Measurements from ENCODE around the gene METAP2.
"Not testable (repeated sequence)": the region's sequence is repeated elsewhere in the genome, so short reads cannot be mapped to it uniquely, and the experiment has no call there.

Gene METAP2

GRCh38 chr12:95462081-95462480 lies 11.9 kb upstream of the METAP2 start:
- H3K4me1 ChIP-seq (ENCODE audit: control insufficient read depth, insufficient read depth, low read length), result no peaks in the 10 kb centered on the region
- H3K4me3 ChIP-seq (ENCODE audit: low read length), result no peak overlapping the region
- no peaks in the 10 kb centered on the region for H3K9me3 ChIP-seq (ENCODE audit: control insufficient read depth, insufficient read depth, low read length)
- no peaks in the 10 kb centered on the region for H3K27me3 ChIP-seq (ENCODE audit: control insufficient read depth, insufficient read depth, low read length)
- no peaks in the 10 kb centered on the region for H3K36me3 ChIP-seq (ENCODE audit: control insufficient read depth, insufficient read depth, low read length)
- DNase-seq (ENCODE audit: low read depth, low spot score), result no peak
- H3K27ac ChIP-seq (ENCODE audit: low read length), result no peak overlapping the region
- no CpG with 5 or more reads among the region's 4 CpGs for WGBS (ENCODE audit: insufficient coverage, insufficient read length)

- no peak for DNase-seq (ENCODE audit: low read depth, low spot score)
- Histone ChIP-seq H3K4me1 (ENCODE audit: control insufficient read depth, insufficient read depth, low read length) (no peaks in the 10 kb centered on the region), H3K27me3 (ENCODE audit: control insufficient read depth, insufficient read depth, low read length) (no peaks in the 10 kb centered on the region), H3K9me3 (ENCODE audit: control insufficient read depth, insufficient read depth, low read length) (no peaks in the 10 kb centered on the region), H3K27ac (ENCODE audit: low read length) (no peak overlapping the region), H3K4me3 (ENCODE audit: low read length) (no peak overlapping the region), H3K36me3 (ENCODE audit: control insufficient read depth, insufficient read depth, low read length) (no peaks in the 10 kb centered on the region)
- no CpG with 5 or more reads among the region's 2 CpGs for WGBS (ENCODE audit: insufficient coverage, insufficient read length)
These were observed 11.4 kb upstream of the METAP2 start for GRCh38 chr12:95462551-95462950.

GRCh38 chr12:95463050-95463449 lies 10.9 kb upstream of the METAP2 start:
- no peak for DNase-seq (ENCODE audit: low read depth, low spot score)
- H3K9me3 ChIP-seq (ENCODE audit: control insufficient read depth, insufficient read depth, low read length), result no peaks in the 10 kb centered on the region
- H3K4me3 ChIP-seq (ENCODE audit: low read length), result no peak overlapping the region
- no peaks in the 10 kb centered on the region for H3K27me3 ChIP-seq (ENCODE audit: control insufficient read depth, insufficient read depth, low read length)
- H3K4me1 ChIP-seq (ENCODE audit: control insufficient read depth, insufficient read depth, low read length), result no peaks in the 10 kb centered on the region
- no CpG with 5 or more reads among the region's 4 CpGs for WGBS (ENCODE audit: insufficient coverage, insufficient read length)
- no peaks in the 10 kb centered on the region for H3K36me3 ChIP-seq (ENCODE audit: control insufficient read depth, insufficient read depth, low read length)
- no peak overlapping the region for H3K27ac ChIP-seq (ENCODE audit: low read length)

- H3K27me3 ChIP-seq (ENCODE audit: control insufficient read depth, insufficient read depth, low read length); H3K9me3 ChIP-seq (ENCODE audit: control insufficient read depth, insufficient read depth, low read length); H3K4me3 ChIP-seq (ENCODE audit: low read length); DNase-seq (ENCODE audit: low read depth, low spot score); H3K27ac ChIP-seq (ENCODE audit: low read length); H3K4me1 ChIP-seq (ENCODE audit: control insufficient read depth, insufficient read depth, low read length); H3K36me3 ChIP-seq (ENCODE audit: control insufficient read depth, insufficient read depth, low read length): not testable (repeated sequence)
- no CpG with 5 or more reads among the region's 4 CpGs for WGBS (ENCODE audit: insufficient coverage, insufficient read length)
These were observed 10.2 kb upstream of the METAP2 start for GRCh38 chr12:95463776-95464175.

- WGBS (ENCODE audit: insufficient coverage, insufficient read length), result no CpG with 5 or more reads among the region's 2 CpGs
These were observed 8.7 kb upstream of the METAP2 start for GRCh38 chr12:95465275-95465674.

GRCh38 chr12:95470300-95470699 lies 3.7 kb upstream of the METAP2 start:
- Histone ChIP-seq H3K9me3 (ENCODE audit: control insufficient read depth, insufficient read depth, low read length) (no peaks in the 10 kb centered on the region), H3K4me1 (ENCODE audit: control insufficient read depth, insufficient read depth, low read length) (no peaks in the 10 kb centered on the region), H3K27ac (ENCODE audit: low read length) (no peak overlapping the region), H3K36me3 (ENCODE audit: control insufficient read depth, insufficient read depth, low read length) (no peaks in the 10 kb centered on the region), H3K4me3 (ENCODE audit: low read length) (no peak overlapping the region), H3K27me3 (ENCODE audit: control insufficient read depth, insufficient read depth, low read length) (no peaks in the 10 kb centered on the region)
- 100% methylated on average over 1 of the region's 1 CpG for WGBS (ENCODE audit: insufficient coverage, insufficient read length)
- DNase-seq (ENCODE audit: low read depth, low spot score), result no peak

More at GRCh38 chr12:95465275-95465674, 8.7 kb upstream of the METAP2 start:
- no peak overlapping the region for H3K4me3 ChIP-seq (ENCODE audit: low read length)
- H3K4me1 ChIP-seq (ENCODE audit: control insufficient read depth, insufficient read depth, low read length), result no peaks in the 10 kb centered on the region
- H3K9me3 ChIP-seq (ENCODE audit: control insufficient read depth, insufficient read depth, low read length), result no peaks in the 10 kb centered on the region
- no peak overlapping the region for H3K27ac ChIP-seq (ENCODE audit: low read length)
- no peaks in the 10 kb centered on the region for H3K27me3 ChIP-seq (ENCODE audit: control insufficient read depth, insufficient read depth, low read length)
- no peak for DNase-seq (ENCODE audit: low read depth, low spot score)
- no peaks in the 10 kb centered on the region for H3K36me3 ChIP-seq (ENCODE audit: control insufficient read depth, insufficient read depth, low read length)

- H3K27me3 ChIP-seq (ENCODE audit: control insufficient read depth, insufficient read depth, low read length), result no peaks in the 10 kb centered on the region
- WGBS (ENCODE audit: insufficient coverage, insufficient read length), result no CpG with 5 or more reads among the region's 23 CpGs
- no peaks in the 10 kb centered on the region for H3K4me1 ChIP-seq (ENCODE audit: control insufficient read depth, insufficient read depth, low read length)
- H3K36me3 ChIP-seq (ENCODE audit: control insufficient read depth, insufficient read depth, low read length), result no peaks in the 10 kb centered on the region
- H3K4me3 ChIP-seq (ENCODE audit: low read length), result peak overlapping the region; percentile 58; the same call in 1 of the 2 replicates
- H3K27ac ChIP-seq (ENCODE audit: low read length), result no peak overlapping the region
- H3K9me3 ChIP-seq (ENCODE audit: control insufficient read depth, insufficient read depth, low read length), result no peaks in the 10 kb centered on the region
- DNase-seq (ENCODE audit: low read depth, low spot score), result no peak
These were observed 595 bp upstream of the METAP2 start for GRCh38 chr12:95473231-95473883.

- peak overlapping the region; percentile 58 for H3K4me3 ChIP-seq (ENCODE audit: low read length)
- no CpG with 5 or more reads among the region's 16 CpGs for WGBS (ENCODE audit: insufficient coverage, insufficient read length)
- H3K27ac ChIP-seq (ENCODE audit: low read length), result no peak overlapping the region
- no peaks in the 10 kb centered on the region for H3K36me3 ChIP-seq (ENCODE audit: control insufficient read depth, insufficient read depth, low read length)
- H3K9me3 ChIP-seq (ENCODE audit: control insufficient read depth, insufficient read depth, low read length), result no peaks in the 10 kb centered on the region
- H3K27me3 ChIP-seq (ENCODE audit: control insufficient read depth, insufficient read depth, low read length), result no peaks in the 10 kb centered on the region
- no peak for DNase-seq (ENCODE audit: low read depth, low spot score)
- no peaks in the 10 kb centered on the region for H3K4me1 ChIP-seq (ENCODE audit: control insufficient read depth, insufficient read depth, low read length)
These were observed 657 bp downstream of the METAP2 start for GRCh38 chr12:95474660-95474958.

- Histone ChIP-seq H3K4me1 (ENCODE audit: control insufficient read depth, insufficient read depth, low read length) (no peaks in the 10 kb centered on the region), H3K27ac (ENCODE audit: low read length) (no peak overlapping the region), H3K4me3 (ENCODE audit: low read length) (no peak overlapping the region), H3K9me3 (ENCODE audit: control insufficient read depth, insufficient read depth, low read length) (no peaks in the 10 kb centered on the region), H3K36me3 (ENCODE audit: control insufficient read depth, insufficient read depth, low read length) (peaks cover 2% of the 10 kb centered on the region; the same call in 1 of the 2 replicates), H3K27me3 (ENCODE audit: control insufficient read depth, insufficient read depth, low read length) (no peaks in the 10 kb centered on the region)
- WGBS (ENCODE audit: insufficient coverage, insufficient read length), result no CpG with 5 or more reads among the region's 2 CpGs
- DNase-seq (ENCODE audit: low read depth, low spot score), result no peak
These were observed 6.3 kb downstream of the METAP2 start for GRCh38 chr12:95480230-95480629.

GRCh38 chr12:95481072-95481471 lies 7.1 kb downstream of the METAP2 start:
- Histone ChIP-seq H3K4me1 (ENCODE audit: control insufficient read depth, insufficient read depth, low read length) (no peaks in the 10 kb centered on the region), H3K27me3 (ENCODE audit: control insufficient read depth, insufficient read depth, low read length) (no peaks in the 10 kb centered on the region), H3K4me3 (ENCODE audit: low read length) (no peak overlapping the region), H3K36me3 (ENCODE audit: control insufficient read depth, insufficient read depth, low read length) (peaks cover 2% of the 10 kb centered on the region; the same call in 1 of the 2 replicates), H3K27ac (ENCODE audit: low read length) (no peak overlapping the region), H3K9me3 (ENCODE audit: control insufficient read depth, insufficient read depth, low read length) (no peaks in the 10 kb centered on the region)
- DNase-seq (ENCODE audit: low read depth, low spot score), result no peak
- no CpG with 5 or more reads among the region's 3 CpGs for WGBS (ENCODE audit: insufficient coverage, insufficient read length)

- WGBS (ENCODE audit: insufficient coverage, insufficient read length), result 100% methylated on average over 3 of the region's 7 CpGs
- Histone ChIP-seq H3K27me3 (ENCODE audit: control insufficient read depth, insufficient read depth, low read length) (no peaks in the 10 kb centered on the region), H3K27ac (ENCODE audit: low read length) (no peak overlapping the region), H3K4me3 (ENCODE audit: low read length) (no peak overlapping the region), H3K4me1 (ENCODE audit: control insufficient read depth, insufficient read depth, low read length) (no peaks in the 10 kb centered on the region), H3K9me3 (ENCODE audit: control insufficient read depth, insufficient read depth, low read length) (no peaks in the 10 kb centered on the region), H3K36me3 (ENCODE audit: control insufficient read depth, insufficient read depth, low read length) (peaks cover 6% of the 10 kb centered on the region; the same call in 1 of the 2 replicates)
- DNase-seq (ENCODE audit: low read depth, low spot score), result no peak
These were observed 7.9 kb downstream of the METAP2 start for GRCh38 chr12:95481888-95482287.

Measured in iPS DF 6.9 (cell line).